CD4-positive, CD25-positive, alpha-beta regulatory T cell (primary cell): ENCODE measurements around the gene CORO2A. TPM values are rescaled to one million over a fixed set of nuclear protein-coding genes. Genes with fewer than 3 reads are reported as not detected.
A peak's percentile ranks its signal among the peaks of the same experiment; 100 is the strongest.

ENCODE experiments used
- ATAC-seq, 2 donors: fragments of 150-1000 bp; cut with Tn5 transposase; one replicate each; pipeline ENCODE4 v1.10.0; 2021; ENCODE audit warnings: low read depth in 2 of 2, moderate number of reproducible peaks in 2 of 2, moderate library complexity in 1 of 2
- DNase-seq, 3 donors: peaks; one replicate each; pipeline versions ENCODE4 v3.0.0 to v3.0.0-alpha.2; 2012 to 2022; ENCODE audit warnings: mixed read lengths in 1 of 3
- H3K27ac ChIP-seq: one replicate; pipeline ENCODE4 v1.7.0; 2013; ENCODE audit warnings: mild to moderate bottlenecking, low read length; ENCODE audit not compliant: insufficient read depth, poor library complexity, severe bottlenecking
- H3K27me3 ChIP-seq: one replicate; pipeline ENCODE4 v1.7.0; 2013; ENCODE audit warnings: low read length; ENCODE audit not compliant: control insufficient read depth, insufficient read depth
- H3K36me3 ChIP-seq: one replicate; pipeline ENCODE4 v1.7.0; 2013; ENCODE audit warnings: mild to moderate bottlenecking, low read length, moderate library complexity; ENCODE audit not compliant: control insufficient read depth, insufficient read depth
- H3K4me1 ChIP-seq: 2 replicates; pipeline ENCODE4 v1.7.0; 2013; ENCODE audit warnings: mild to moderate bottlenecking, low read length; ENCODE audit not compliant: insufficient read depth, control insufficient read depth, poor library complexity, severe bottlenecking
- H3K4me3 ChIP-seq: one replicate; pipeline ENCODE4 v1.7.0; 2013; ENCODE audit warnings: low read depth, mild to moderate bottlenecking, low read length, moderate library complexity
- H3K9me3 ChIP-seq, 2 experiments: 1 replicate in 1 of 2; 2 replicates in 1 of 2; pipeline ENCODE4 v1.7.0; 2013; ENCODE audit warnings: low read length in 2 of 2, mild to moderate bottlenecking in 1 of 2, moderate library complexity in 1 of 2; ENCODE audit not compliant: control insufficient read depth in 2 of 2
- H3K27ac Mint-ChIP-seq, 3 donors: one replicate each; pipeline ENCODE4 v1.8.0; 2020 to 2022; ENCODE audit warnings: mild to moderate bottlenecking in 3 of 3, mixed read lengths in 3 of 3, moderate library complexity in 2 of 3
- H3K27me3 Mint-ChIP-seq: one replicate; pipeline ENCODE4 v1.8.0; 2022; ENCODE audit warnings: mild to moderate bottlenecking, mixed read lengths
- H3K36me3 Mint-ChIP-seq: one replicate; pipeline ENCODE4 v1.8.0; 2020; ENCODE audit warnings: mixed read lengths
- H3K4me1 Mint-ChIP-seq, 4 donors: one replicate each; pipeline ENCODE4 v1.8.0; 2020 to 2022; ENCODE audit warnings: mixed read lengths in 4 of 4, mild to moderate bottlenecking in 1 of 4
- H3K4me3 Mint-ChIP-seq, 4 donors: one replicate each; pipeline ENCODE4 v1.8.0; 2020 to 2022; ENCODE audit warnings: mild to moderate bottlenecking in 4 of 4, mixed read lengths in 4 of 4, moderate library complexity in 3 of 4
- H3K9me3 Mint-ChIP-seq, 7 donors: one replicate each; pipeline ENCODE4 v1.8.0; 2020 to 2022; ENCODE audit warnings: mixed read lengths in 7 of 7, mild to moderate bottlenecking in 3 of 7, moderate library complexity in 2 of 7
- polyA plus RNA-seq, 4 donors: library from polyadenylated mRNA; unstranded; fragments of 300-500 nt; fragmentation: Illumina TruSeq; gene quantifications; one replicate each; pipeline ENCODE4 v1.2.3, GENCODE V29; 2021
- total RNA-seq: library from RNA; stranded (reverse); gene quantifications from one replicate; pipeline ENCODE4 v1.2.3, GENCODE V29; 2022

Gene CORO2A
- total and polyA plus RNA-seq, 5 donors from 2014 or later = 13.4 to 27.0 (median 14.1) TPM

GRCh38 chr9:98199388-98200033, 7.1 kb upstream of the CORO2A start:
- Histone ChIP-seq H3K36me3 (no peaks in the 10 kb centered on the region), H3K27ac (no peak overlapping the region), H3K27me3 (no peaks in the 10 kb centered on the region), H3K4me3 (no peak overlapping the region), H3K4me1 (no peaks in the 10 kb centered on the region), H3K9me3 (no peaks in the 10 kb centered on the region)
- no peaks in the 10 kb centered on the region for H3K27me3 Mint-ChIP-seq
- H3K9me3 Mint-ChIP-seq = peaks cover 0 to 1% (median 0%) of the 10 kb centered on the region in 7 donors
- no peak overlapping the region for H3K4me3 Mint-ChIP-seq
- H3K4me1 Mint-ChIP-seq = peaks cover 0 to 3% (median 0%) of the 10 kb centered on the region in 4 donors
- ATAC-seq (no peak), DNase-seq (no peak)
- peaks cover 4% of the 10 kb centered on the region for H3K36me3 Mint-ChIP-seq
- H3K27ac Mint-ChIP-seq = no peak overlapping the region

GRCh38 chr9:98195671-98196070, 3.2 kb upstream of the CORO2A start:
- ATAC-seq (no peak), DNase-seq (no peak)
- Histone ChIP-seq H3K4me1 (peaks cover 22% of the 10 kb centered on the region), H3K4me3 (no peak overlapping the region), H3K36me3 (no peaks in the 10 kb centered on the region), H3K27ac (no peak overlapping the region), H3K9me3 (no peaks in the 10 kb centered on the region), H3K27me3 (no peaks in the 10 kb centered on the region)
- Mint-ChIP-seq H3K36me3 (no peaks in the 10 kb centered on the region), H3K27ac (no peak overlapping the region), H3K4me1 (peaks cover 0 to 23% (median 12%) of the 10 kb centered on the region in 4 donors), H3K4me3 (peak overlapping the region in 2 of 4 donors; percentile 68 to 84), H3K9me3 (peaks cover 0 to 1% (median 0%) of the 10 kb centered on the region in 7 donors), H3K27me3 (no peaks in the 10 kb centered on the region)

- Histone ChIP-seq H3K4me3 (peak overlapping the region; percentile 69), H3K27me3 (no peaks in the 10 kb centered on the region), H3K9me3 (no peaks in the 10 kb centered on the region), H3K4me1 (peaks cover 42% of the 10 kb centered on the region), H3K27ac (peak overlapping the region; percentile 60), H3K36me3 (no peaks in the 10 kb centered on the region)
- H3K27ac Mint-ChIP-seq = peak overlapping the region; percentile 79 to 93 (median 91)
- peaks cover 0 to 1% (median 0%) of the 10 kb centered on the region in 7 donors for H3K9me3 Mint-ChIP-seq
- DNase-seq = no peak
- H3K4me1 Mint-ChIP-seq = peaks cover 15 to 45% (median 26%) of the 10 kb centered on the region in 4 donors
- H3K36me3 Mint-ChIP-seq = no peaks in the 10 kb centered on the region
- ATAC-seq = peak in 1 of 2 donors; percentile 4
- peak overlapping the region; percentile 89 to 94 (median 92) for H3K4me3 Mint-ChIP-seq
- no peaks in the 10 kb centered on the region for H3K27me3 Mint-ChIP-seq
Measured at GRCh38 chr9:98193336-98193944, 1.0 kb upstream of the CORO2A start.

- H3K27me3 ChIP-seq = no peaks in the 10 kb centered on the region
- ATAC-seq (peak; percentile 19 to 24), DNase-seq (peak; percentile 36 to 46 (median 37))
- Mint-ChIP-seq H3K4me1 (peaks cover 15 to 60% (median 37%) of the 10 kb centered on the region in 4 donors), H3K27me3 (no peaks in the 10 kb centered on the region), H3K4me3 (peak overlapping the region; percentile 83 to 94 (median 91)), H3K36me3 (peaks cover 5% of the 10 kb centered on the region), H3K27ac (peak overlapping the region; percentile 55 to 84 (median 56)), H3K9me3 (peaks cover 0 to 1% (median 0%) of the 10 kb centered on the region in 7 donors)
- H3K4me3 ChIP-seq = peak overlapping the region; percentile 61
- no peaks in the 10 kb centered on the region for H3K9me3 ChIP-seq
- H3K36me3 ChIP-seq = peaks cover 2% of the 10 kb centered on the region
- peaks cover 42% of the 10 kb centered on the region for H3K4me1 ChIP-seq
- H3K27ac ChIP-seq = peak overlapping the region; percentile 57
Measured at GRCh38 chr9:98191671-98192502, 550 bp downstream of the CORO2A start.

GRCh38 chr9:98191181-98191608, 1.2 kb downstream of the CORO2A start:
- Mint-ChIP-seq H3K4me3 (peak overlapping the region; percentile 83 to 94 (median 91)), H3K27ac (peak overlapping the region in 2 of 3 donors; percentile 69 to 84), H3K9me3 (peaks cover 0 to 1% (median 0%) of the 10 kb centered on the region in 7 donors), H3K4me1 (peaks cover 15 to 65% (median 40%) of the 10 kb centered on the region in 4 donors), H3K36me3 (peaks cover 5% of the 10 kb centered on the region), H3K27me3 (no peaks in the 10 kb centered on the region)
- no peak overlapping the region for H3K27ac ChIP-seq
- DNase-seq = no peak
- H3K4me3 ChIP-seq = peak overlapping the region; percentile 61
- H3K36me3 ChIP-seq = peaks cover 2% of the 10 kb centered on the region
- no peak for ATAC-seq
- no peaks in the 10 kb centered on the region for H3K9me3 ChIP-seq
- peaks cover 43% of the 10 kb centered on the region for H3K4me1 ChIP-seq
- H3K27me3 ChIP-seq = no peaks in the 10 kb centered on the region

- H3K27me3 ChIP-seq = no peaks in the 10 kb centered on the region
- Mint-ChIP-seq H3K27me3 (no peaks in the 10 kb centered on the region), H3K4me1 (peaks cover 15 to 69% (median 44%) of the 10 kb centered on the region in 4 donors), H3K27ac (peak overlapping the region in 2 of 3 donors; percentile 69 to 84), H3K9me3 (peaks cover 0 to 1% (median 0%) of the 10 kb centered on the region in 7 donors), H3K4me3 (peak overlapping the region; percentile 83 to 94 (median 91)), H3K36me3 (peaks cover 5% of the 10 kb centered on the region)
- ATAC-seq (no peak), DNase-seq (no peak)
- H3K9me3 ChIP-seq = no peaks in the 10 kb centered on the region
- peak overlapping the region; percentile 6 for H3K27ac ChIP-seq
- H3K4me1 ChIP-seq = peaks cover 46% of the 10 kb centered on the region
- peaks cover 5% of the 10 kb centered on the region for H3K36me3 ChIP-seq
- peak overlapping the region; percentile 61 for H3K4me3 ChIP-seq
Measured at GRCh38 chr9:98190757-98191105, 1.7 kb downstream of the CORO2A start.

GRCh38 chr9:98189412-98189811, 3.0 kb downstream of the CORO2A start:
- peak overlapping the region; percentile 65 to 94 (median 86) for H3K4me3 Mint-ChIP-seq
- H3K4me1 Mint-ChIP-seq = peaks cover 22 to 80% (median 52%) of the 10 kb centered on the region in 4 donors
- Histone ChIP-seq H3K27ac (peak overlapping the region; percentile 38), H3K4me3 (peak overlapping the region; percentile 7), H3K9me3 (no peaks in the 10 kb centered on the region), H3K4me1 (peaks cover 54% of the 10 kb centered on the region), H3K27me3 (no peaks in the 10 kb centered on the region), H3K36me3 (peaks cover 5% of the 10 kb centered on the region)
- DNase-seq (no peak), ATAC-seq (no peak)
- H3K27me3 Mint-ChIP-seq = no peaks in the 10 kb centered on the region
- peak overlapping the region in 2 of 3 donors; percentile 66 to 84 for H3K27ac Mint-ChIP-seq
- no peaks in the 10 kb centered on the region for H3K9me3 Mint-ChIP-seq
- H3K36me3 Mint-ChIP-seq = peaks cover 5% of the 10 kb centered on the region
